ENCODE data around the gene CTNNA3. TPM values are rescaled to one million over a fixed set of nuclear protein-coding genes. Genes with fewer than 3 reads are reported as not detected.
"Not testable (repeated sequence)": the region's sequence is repeated elsewhere in the genome, so short reads cannot be mapped to it uniquely, and the experiment has no call there.

The CTNNA3 gene
- total and polyA plus RNA-seq, 12 donors, result 0.03 to 14.4 (median 0.47) TPM; not detected in 1

DNA sequence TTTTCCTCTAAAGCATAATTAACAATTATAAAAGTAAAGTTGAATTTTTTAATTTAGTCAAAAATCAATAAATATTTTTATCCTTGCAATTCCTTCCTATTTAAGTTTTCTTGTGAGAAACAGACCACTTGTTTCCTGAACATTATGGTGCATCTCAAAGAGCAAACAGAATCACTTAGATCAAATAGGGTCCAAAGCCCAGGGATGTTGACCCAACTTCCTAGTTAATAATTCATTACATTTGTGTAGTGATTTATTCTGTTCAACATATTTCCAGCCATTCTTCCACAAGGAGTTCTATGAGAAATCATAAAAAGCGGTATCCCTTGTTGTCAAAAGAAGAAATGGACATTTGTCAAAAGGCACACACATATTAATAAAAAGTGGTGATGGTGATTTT, 454.5 kb downstream of the CTNNA3 start:
- no peak overlapping the region for H3K27ac ChIP-seq
- 0 to 52% (median 46%) methylated on average over 1 of the region's 1 CpG for WGBS, 4 donors
- no peaks in the 10 kb centered on the region for H3K36me3 ChIP-seq (replicated peaks in 1 of 2)
- DNase-seq, result no peak
- no peaks in the 10 kb centered on the region for H3K27me3 ChIP-seq
- intact Hi-C loops (cut with DNase I), result no loop called here
- no peaks in the 10 kb centered on the region for H3K4me1 ChIP-seq (replicated peaks in 1 of 2)
- TF ChIP-seq CTCF (IDR thresholded peaks at IDR 0.05), result no peak
- no peaks in the 10 kb centered on the region for H3K9me3 ChIP-seq (replicated peaks in 1 of 3)
- H3K4me3 ChIP-seq, result no peak overlapping the region

DNA sequence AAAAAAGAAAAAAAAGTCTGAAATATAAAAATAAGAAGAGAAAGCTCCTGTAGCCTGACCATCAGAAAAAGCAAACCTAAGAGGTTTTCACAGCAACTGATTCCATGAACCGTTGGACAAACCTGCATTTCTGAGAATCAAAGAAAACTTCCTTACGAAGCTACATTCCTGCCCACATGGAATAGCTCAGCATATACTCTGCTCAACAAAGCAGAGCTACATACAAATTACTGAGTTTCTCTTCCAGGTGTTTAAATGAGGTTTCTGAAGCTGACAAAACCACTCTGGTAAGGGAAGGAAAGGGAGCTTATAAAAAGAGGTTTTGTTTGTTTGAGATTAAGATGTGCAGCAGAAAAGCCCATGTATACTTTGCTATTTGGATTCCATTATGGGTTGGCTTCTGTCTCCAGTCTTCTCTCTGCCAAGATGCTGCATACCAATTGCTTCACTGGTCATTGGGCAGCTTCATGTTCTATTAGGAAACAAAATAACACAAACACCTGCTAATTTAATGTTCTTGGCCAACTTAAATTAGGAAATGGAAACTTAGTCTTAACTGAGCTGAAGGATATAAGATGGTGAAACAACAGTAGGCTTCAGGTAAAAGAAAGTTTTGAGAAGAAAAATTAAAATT, 456.0 kb downstream of the CTNNA3 start:
- no peak overlapping the region for H3K4me3 ChIP-seq
- intact Hi-C loops (cut with DNase I), result no loop called here
- 77 to 85% (median 82%) methylated on average over 2 of the region's 2 CpGs for WGBS, 4 donors
- TF ChIP-seq CTCF (IDR thresholded peaks at IDR 0.05), result no peak
- no peak for TF ChIP-seq POLR2A (IDR thresholded peaks at IDR 0.05)
- no peaks in the 10 kb centered on the region for H3K27me3 ChIP-seq
- no peak overlapping the region for H3K27ac ChIP-seq
- H3K36me3 ChIP-seq (replicated peaks in 1 of 2), result no peaks in the 10 kb centered on the region
- no peak for DNase-seq
- no peaks in the 10 kb centered on the region for H3K9me3 ChIP-seq (replicated peaks in 1 of 3)
- no peaks in the 10 kb centered on the region for H3K4me1 ChIP-seq (replicated peaks in 1 of 2)

DNA sequence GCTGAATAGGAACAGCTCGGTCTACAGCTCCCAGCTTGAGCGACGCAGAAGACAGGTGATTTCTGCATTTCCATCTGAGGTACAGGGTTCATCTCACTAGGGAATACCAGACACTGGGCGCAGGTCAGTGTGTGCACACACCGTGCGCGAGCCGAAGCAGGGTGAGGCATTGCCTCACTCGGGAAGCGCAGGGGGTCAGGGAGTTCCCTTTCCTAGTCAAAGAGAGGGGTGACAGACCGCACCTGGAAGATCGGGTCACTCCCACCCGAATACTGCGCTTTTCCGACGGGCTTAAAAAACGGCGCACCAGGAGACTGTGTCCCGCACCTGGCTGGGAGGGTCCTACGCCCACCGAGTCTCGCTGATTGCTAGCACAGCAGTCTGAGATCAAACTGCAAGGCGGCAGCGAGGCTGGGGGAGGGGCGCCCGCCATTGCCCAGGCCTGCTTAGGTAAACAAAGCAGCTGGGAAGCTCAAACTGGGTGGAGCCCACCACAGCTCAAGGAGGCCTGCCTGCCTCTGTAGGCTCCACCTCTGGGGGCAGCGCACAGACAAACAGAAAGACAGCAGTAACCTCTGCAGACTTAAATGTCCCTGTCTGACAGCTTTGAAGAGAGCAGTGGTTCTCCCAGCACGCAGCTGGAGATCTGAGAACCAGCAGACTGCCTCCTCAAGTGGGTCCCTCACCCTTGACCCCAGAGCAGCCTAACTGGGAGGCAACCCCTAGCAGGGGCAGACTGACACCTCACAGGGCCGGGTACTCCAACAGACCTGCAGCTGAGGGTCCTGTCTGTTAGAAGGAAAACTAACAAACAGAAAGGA, 465.1 kb downstream of the CTNNA3 start:
- DNase-seq; H3K9me3 ChIP-seq (replicated peaks in 1 of 3); H3K4me3 ChIP-seq; H3K4me1 ChIP-seq (replicated peaks in 1 of 2); H3K36me3 ChIP-seq (replicated peaks in 1 of 2); H3K27me3 ChIP-seq; intact Hi-C loops (cut with DNase I); H3K27ac ChIP-seq: not testable (repeated sequence)
- WGBS, 4 donors, result 8 to 40% (median 15%) methylated on average over 7 to 29 of the region's 29 CpGs

DNA sequence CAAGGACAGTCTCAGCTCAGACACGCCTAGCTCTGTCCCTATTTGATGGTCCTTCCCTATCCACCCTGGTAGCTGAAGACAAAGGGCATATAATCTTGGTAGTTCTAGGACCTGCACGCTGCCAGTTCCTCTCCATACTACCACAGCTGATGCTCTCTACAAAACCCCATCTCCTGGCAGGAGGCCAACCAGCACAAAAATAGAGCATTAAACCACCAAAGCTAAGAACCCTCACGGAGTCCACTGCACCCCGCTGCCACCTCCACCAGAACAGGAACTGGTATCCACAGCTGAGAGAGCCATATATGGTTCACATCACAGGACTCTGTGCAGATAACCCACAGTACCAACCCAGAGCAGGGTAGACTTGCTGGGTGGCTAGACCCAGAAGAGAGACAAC, 470.8 kb downstream of the CTNNA3 start:
- no peaks in the 10 kb centered on the region for H3K27me3 ChIP-seq
- H3K36me3 ChIP-seq (replicated peaks in 1 of 2), result no peaks in the 10 kb centered on the region
- H3K27ac ChIP-seq, result no peak overlapping the region
- H3K4me1 ChIP-seq (replicated peaks in 1 of 2), result no peaks in the 10 kb centered on the region
- TF ChIP-seq CTCF (IDR thresholded peaks at IDR 0.05), result no peak
- no peak for TF ChIP-seq POLR2A (IDR thresholded peaks at IDR 0.05)
- no peaks in the 10 kb centered on the region for H3K9me3 ChIP-seq (replicated peaks in 1 of 3)
- intact Hi-C loops (cut with DNase I), result no loop called here
- DNase-seq, result no peak
- WGBS, 4 donors, result 73 to 94% (median 84%) methylated on average over 2 to 4 of the region's 4 CpGs
- no peak overlapping the region for H3K4me3 ChIP-seq
